HepG2 (cell line): ENCODE data around the gene TELO2. TPM values are rescaled to one million over a fixed set of nuclear protein-coding genes. Genes with fewer than 3 reads are reported as not detected.

Source experiments
- ATAC-seq: fragments of 200-7000 bp; cut with Tn5 transposase; 3 replicates; pipeline ENCODE4 v1.9.1; 2020; ENCODE audit warnings: mild to moderate bottlenecking, moderate library complexity
- BruUV-seq: library from RNA; stranded (reverse); fragments of 400-500 nt; replicated peaks from 2 replicates; lab custom pipeline; 2021; lab: Mats Ljungman, UMichigan
- CTCF ChIA-PET: fragments of 300-600 bp; formaldehyde crosslinking; extraction: SDS; loops from one replicate; lab custom pipeline; 2021; ENCODE audit warnings: low total read pairs, inconsistent platforms, low intra/inter-chr PET ratio; lab: Yijun Ruan, JAX
- POLR2A ChIA-PET: fragments of 350-600 bp; sonication (Branson Sonifier 250); formaldehyde crosslinking; loops from one replicate; lab custom pipeline; 2020; ENCODE audit warnings: antibody characterized with exemption, inconsistent platforms; lab: Yijun Ruan, JAX
- DNase-seq: peaks from one replicate; pipeline ENCODE4 v3.0.0-alpha.2; 2015; ENCODE audit warnings: low spot score
- FAIRE-seq: peaks from 3 replicates; lab custom pipeline; 2011; peaks lifted over from hg19 to GRCh38; lab: Jason Lieb, UNC
- H2AFZ ChIP-seq: one replicate; pipeline ENCODE4 v1.6.1; 2011; ENCODE audit warnings: low read length, inconsistent platforms
- H3K27ac ChIP-seq: fragments of 300-600 bp; 3 replicates; pipeline ENCODE4 v1.8.0; 2011; ENCODE audit warnings: mixed run types, mild to moderate bottlenecking, mixed read lengths, low read length, inconsistent platforms; ENCODE audit not compliant: insufficient read depth; ENCODE audit errors: extremely low read length
- H3K27me3 ChIP-seq, 2 experiments: fragments of 200-600 bp in 1 of 2; 2 replicates in 1 of 2; 3 replicates in 1 of 2; pipeline versions ENCODE4 v1.6.0 to v1.8.0; 2011; ENCODE audit warnings: low read length in 2 of 2, mild to moderate bottlenecking in 2 of 2, moderate library complexity in 2 of 2, inconsistent platforms in 1 of 2; ENCODE audit not compliant: insufficient read depth in 2 of 2, control insufficient read depth in 1 of 2
- H3K36me3 ChIP-seq, 2 experiments: fragments of 200-600 bp in 1 of 2; replicated peaks in 1 of 2; 2 replicates in 1 of 2; 3 replicates in 1 of 2; pipeline versions ENCODE4 v1.5.1 to v1.8.0; 2011; ENCODE audit warnings: low read length in 2 of 2, inconsistent platforms in 1 of 2; ENCODE audit not compliant: insufficient read depth in 2 of 2, control insufficient read depth in 1 of 2
- H3K4me1 ChIP-seq: 2 replicates; pipeline ENCODE4 v1.5.1; 2012; ENCODE audit warnings: low read length, inconsistent platforms; ENCODE audit not compliant: insufficient read depth
- H3K4me2 ChIP-seq: 2 replicates; pipeline ENCODE4 v1.6.0; 2011; ENCODE audit warnings: low read depth, low read length, inconsistent platforms
- H3K4me3 ChIP-seq, 3 experiments: fragments of 200-600 bp in 1 of 3; sonication (generic), shearing (Covaris generic) in 1 of 3; replicated peaks in 1 of 3; 2 replicates each; pipeline ENCODE4 v1.5.1; 2011 to 2016; ENCODE audit warnings: low read length in 3 of 3, inconsistent platforms in 2 of 3, low read depth in 2 of 3, mild to moderate bottlenecking in 2 of 3, control low read depth in 1 of 3, mixed read lengths in 1 of 3; ENCODE audit not compliant: insufficient read depth in 1 of 3
- H3K79me2 ChIP-seq: one replicate; pipeline ENCODE4 v1.6.1; 2011; ENCODE audit warnings: low read length, inconsistent platforms; ENCODE audit not compliant: insufficient read depth
- H3K9ac ChIP-seq: 2 replicates; pipeline ENCODE4 v1.6.0; 2011; ENCODE audit warnings: mild to moderate bottlenecking, low read depth, low read length, inconsistent platforms; ENCODE audit not compliant: insufficient read depth
- H3K9me3 ChIP-seq: 2 replicates; pipeline ENCODE4 v1.5.1; 2012; ENCODE audit warnings: mild to moderate bottlenecking, low read length
- H4K20me1 ChIP-seq: 2 replicates; pipeline ENCODE4 v1.6.0; 2011; ENCODE audit warnings: inconsistent platforms, mild to moderate bottlenecking, low read length, moderate library complexity; ENCODE audit not compliant: insufficient read depth
- ATF7-NPFF ChIP-seq: sonication (generic); formaldehyde crosslinking; IDR thresholded peaks from 2 replicates; pipeline ENCODE4 v1.8.1; 2023; ENCODE audit warnings: mild to moderate bottlenecking, low read depth, missing genetic modification reagents, moderate library complexity
- FOXO4 ChIP-seq: sonication (generic); formaldehyde crosslinking; conservative IDR thresholded peaks from 2 replicates; pipeline ENCODE4 v1.8.1; 2023; ENCODE audit warnings: missing genetic modification reagents
- MYNN ChIP-seq: sonication (generic); formaldehyde crosslinking; IDR thresholded peaks from 2 replicates; pipeline ENCODE4 v1.4.0; 2020; ENCODE audit warnings: mild to moderate bottlenecking, low read depth, missing genetic modification reagents
- NKX3-1 ChIP-seq: sonication (generic); formaldehyde crosslinking; IDR thresholded peaks from 2 replicates; pipeline ENCODE4 v1.5.0; 2020; ENCODE audit warnings: missing genetic modification reagents
- PRMT3 ChIP-seq: sonication (generic); formaldehyde crosslinking; IDR thresholded peaks from 2 replicates; pipeline ENCODE4 v1.8.1; 2022; ENCODE audit warnings: low read depth, mild to moderate bottlenecking, moderate library complexity, missing genetic modification reagents, borderline replicate concordance
- SKI ChIP-seq: fragments of 450-650 bp; IDR thresholded peaks from one replicate; pipeline ENCODE4 v1.6.1; 2018; ENCODE audit warnings: mild to moderate bottlenecking; ENCODE audit not compliant: partially characterized antibody
- SP2 ChIP-seq: sonication (generic); formaldehyde crosslinking; IDR thresholded peaks from 2 replicates; pipeline ENCODE4 v1.5.1; 2020; ENCODE audit warnings: mild to moderate bottlenecking, missing genetic modification reagents
- ZFY ChIP-seq: sonication (generic); formaldehyde crosslinking; IDR thresholded peaks from 2 replicates; pipeline ENCODE4 v1.4.0; 2020; ENCODE audit warnings: missing genetic modification reagents
- ZKSCAN1 ChIP-seq: fragments of 150-350 bp; IDR thresholded peaks from 2 replicates; pipeline ENCODE4 v1.6.1; 2014; ENCODE audit warnings: low read length
- ZKSCAN5 ChIP-seq: sonication (generic); formaldehyde crosslinking; IDR thresholded peaks from 2 replicates; pipeline ENCODE4 v1.5.1; 2020; ENCODE audit warnings: mild to moderate bottlenecking, missing genetic modification reagents
- ZNF33B ChIP-seq: sonication (generic); formaldehyde crosslinking; IDR thresholded peaks from 2 replicates; pipeline ENCODE4 v1.5.1; 2020; ENCODE audit warnings: mild to moderate bottlenecking, missing genetic modification reagents
- ZNF639 ChIP-seq: conservative IDR thresholded peaks from 2 replicates; pipeline ENCODE4 v1.6.1; 2018; ENCODE audit warnings: missing genetic modification reagents
- ZSCAN31 ChIP-seq: sonication (generic); formaldehyde crosslinking; IDR thresholded peaks from 2 replicates; pipeline ENCODE4 v1.5.0; 2020; ENCODE audit warnings: low read depth, mild to moderate bottlenecking, missing genetic modification reagents
- WGBS: methylation state at CpG from one replicate; pipeline ENCODE4 v1.1.6; 2017; ENCODE audit warnings: low lambda C conversion rate; 5-methylcytosine and 5-hydroxymethylcytosine counted together
- in situ Hi-C: cut with HindIII; loops from 2 replicates; pipeline ENCODE4 v1.10.0; 2017; ENCODE audit warnings: low pct_unique_long_range_greater_than_20kb; ENCODE audit not compliant: extremely low pct_ligation_motif_present
- intact Hi-C: fragments of 100-400 bp; cut with micrococcal nuclease; formaldehyde crosslinking; loops from one replicate; pipeline ENCODE4 v1.10.0; 2022; ENCODE audit not compliant: unreplicated experiment
- polyA plus RNA-seq, 8 experiments: library from polyadenylated mRNA; depleted of rRNA in 3 of 8; stranded (reverse) in 7 of 8; unstranded in 1 of 8; fragments of >200 nt; fragmentation: Illumina TruSeq in 4 of 8; extraction: Trizol in 4 of 8; gene quantifications; 2 replicates each; pipeline versions ENCODE4 v1.2.1 to v1.2.3, GENCODE V29; 2011 to 2016; ENCODE audit warnings: low read depth in 4 of 8, missing spikeins in 1 of 8, mixed read lengths in 1 of 8; ENCODE audit not compliant: insufficient read depth in 1 of 8
- total RNA-seq, 5 experiments: library from RNA; depleted of rRNA; stranded (reverse); fragments of >200 nt; fragmentation: Illumina TruSeq; extraction: Trizol; gene quantifications; 2 replicates each; pipeline ENCODE4 v1.2.3, GENCODE V29; 2016; ENCODE audit warnings: low read depth in 1 of 5
- TF ChIP-seq, protein P1 (sequence below): sonication (generic); formaldehyde crosslinking; IDR thresholded peaks from 2 replicates; pipeline ENCODE4 v1.4.0; 2020; ENCODE audit warnings: mild to moderate bottlenecking, missing genetic modification reagents, borderline replicate concordance

Gene TELO2
- total and polyA plus RNA-seq, 2 of the 13 experiments (the other 11 are each of a cell fraction or from before 2014, with no cell fraction given), result 10.1 to 17.9 TPM

GRCh38 chr16:1452530-1452929 lies 40.6 kb upstream of the TELO2 start:
- Histone ChIP-seq H2AFZ (no peak overlapping the region), H3K4me3 (no peak overlapping the region), H3K9ac (no peak overlapping the region), H3K79me2 (no peaks in the 10 kb centered on the region), H3K4me2 (no peak overlapping the region), H3K9me3 (no peaks in the 10 kb centered on the region), H3K27ac (no peak overlapping the region), H4K20me1 (no peaks in the 10 kb centered on the region), H3K36me3 (peaks cover 7 to 13% of the 10 kb centered on the region in 2 experiments; a peak in 4 of 5 replicates), H3K4me1 (no peaks in the 10 kb centered on the region), H3K27me3 (no peaks in the 10 kb centered on the region)
- no peak for TF ChIP-seq ZKSCAN5 (CRISPR knock-in tag)
- TF ChIP-seq NKX3-1 (CRISPR knock-in tag), result no peak
- no peak for TF ChIP-seq ZSCAN31 (CRISPR knock-in tag)
- no peak for TF ChIP-seq MYNN
- no peak for TF ChIP-seq ZNF33B (CRISPR knock-in tag)
- TF ChIP-seq ZKSCAN1, result no peak
- no peak for TF ChIP-seq SKI
- no peak for TF ChIP-seq FOXO4
- TF ChIP-seq ZNF639, result no peak
- TF ChIP-seq, protein P1, sequence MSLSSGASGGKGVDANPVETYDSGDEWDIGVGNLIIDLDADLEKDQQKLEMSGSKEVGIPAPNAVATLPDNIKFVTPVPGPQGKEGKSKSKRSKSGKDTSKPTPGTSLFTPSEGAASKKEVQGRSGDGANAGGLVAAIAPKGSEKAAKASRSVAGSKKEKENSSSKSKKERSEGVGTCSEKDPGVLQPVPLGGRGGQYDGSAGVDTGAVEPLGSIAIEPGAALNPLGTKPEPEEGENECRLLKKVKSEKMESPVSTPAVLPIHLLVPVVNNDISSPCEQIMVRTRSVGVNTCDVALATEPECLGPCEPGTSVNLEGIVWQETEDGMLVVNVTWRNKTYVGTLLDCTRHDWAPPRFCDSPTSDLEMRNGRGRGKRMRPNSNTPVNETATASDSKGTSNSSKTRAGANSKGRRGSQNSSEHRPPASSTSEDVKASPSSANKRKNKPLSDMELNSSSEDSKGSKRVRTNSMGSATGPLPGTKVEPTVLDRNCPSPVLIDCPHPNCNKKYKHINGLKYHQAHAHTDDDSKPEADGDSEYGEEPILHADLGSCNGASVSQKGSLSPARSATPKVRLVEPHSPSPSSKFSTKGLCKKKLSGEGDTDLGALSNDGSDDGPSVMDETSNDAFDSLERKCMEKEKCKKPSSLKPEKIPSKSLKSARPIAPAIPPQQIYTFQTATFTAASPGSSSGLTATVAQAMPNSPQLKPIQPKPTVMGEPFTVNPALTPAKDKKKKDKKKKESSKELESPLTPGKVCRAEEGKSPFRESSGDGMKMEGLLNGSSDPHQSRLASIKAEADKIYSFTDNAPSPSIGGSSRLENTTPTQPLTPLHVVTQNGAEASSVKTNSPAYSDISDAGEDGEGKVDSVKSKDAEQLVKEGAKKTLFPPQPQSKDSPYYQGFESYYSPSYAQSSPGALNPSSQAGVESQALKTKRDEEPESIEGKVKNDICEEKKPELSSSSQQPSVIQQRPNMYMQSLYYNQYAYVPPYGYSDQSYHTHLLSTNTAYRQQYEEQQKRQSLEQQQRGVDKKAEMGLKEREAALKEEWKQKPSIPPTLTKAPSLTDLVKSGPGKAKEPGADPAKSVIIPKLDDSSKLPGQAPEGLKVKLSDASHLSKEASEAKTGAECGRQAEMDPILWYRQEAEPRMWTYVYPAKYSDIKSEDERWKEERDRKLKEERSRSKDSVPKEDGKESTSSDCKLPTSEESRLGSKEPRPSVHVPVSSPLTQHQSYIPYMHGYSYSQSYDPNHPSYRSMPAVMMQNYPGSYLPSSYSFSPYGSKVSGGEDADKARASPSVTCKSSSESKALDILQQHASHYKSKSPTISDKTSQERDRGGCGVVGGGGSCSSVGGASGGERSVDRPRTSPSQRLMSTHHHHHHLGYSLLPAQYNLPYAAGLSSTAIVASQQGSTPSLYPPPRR (CRISPR knock-in tag), result no peak
- no peak for TF ChIP-seq SP2 (CRISPR knock-in tag)
- TF ChIP-seq ATF7-NPFF, result no peak
- no peak for TF ChIP-seq PRMT3 (CRISPR knock-in tag)
- no peak for TF ChIP-seq ZFY (CRISPR knock-in tag)
- ChIA-PET CTCF (no interaction called here), POLR2A (no interaction called here)
- in situ Hi-C loops, result no loop called here
- BruUV-seq, result no TSS peak
- DNase-seq, result no peak
- 90% methylated on average over 2 of the region's 20 CpGs for whole genome bisulfite sequencing
- intact Hi-C loops, result no loop called here
- no peak for ATAC-seq
- no peak for FAIRE-seq
